ENCODE results near the gene CHST11.

CHST11 gene

GRCh38 chr12:104503191-104503590 lies 46.4 kb downstream of the CHST11 start:
- no peak for DNase-seq (ENCODE audit: low spot score)

GRCh38 chr12:104504146-104504545 lies 47.4 kb downstream of the CHST11 start:
- no peak for DNase-seq (ENCODE audit: low spot score)

- DNase-seq (ENCODE audit: low spot score): peak; percentile 40
Measured at GRCh38 chr12:104505095-104505818, 48.5 kb downstream of the CHST11 start.

GRCh38 chr12:104506676-104507401 lies 50.1 kb downstream of the CHST11 start:
- no peak for DNase-seq (ENCODE audit: low spot score)

GRCh38 chr12:104507672-104508071 lies 50.9 kb downstream of the CHST11 start:
- no peak for DNase-seq (ENCODE audit: low spot score)

GRCh38 chr12:104508752-104509446 lies 52.2 kb downstream of the CHST11 start:
- no peak for DNase-seq (ENCODE audit: low spot score)

- DNase-seq (ENCODE audit: low spot score): no peak
Measured at GRCh38 chr12:104510145-104510872, 53.6 kb downstream of the CHST11 start.

GRCh38 chr12:104510873-104511440 lies 54.2 kb downstream of the CHST11 start:
- DNase-seq (ENCODE audit: low spot score): no peak

- DNase-seq (ENCODE audit: low spot score): no peak
Measured at GRCh38 chr12:104513681-104514080, 56.9 kb downstream of the CHST11 start.

- DNase-seq (ENCODE audit: low spot score): no peak
Measured at GRCh38 chr12:104514092-104514810, 57.5 kb downstream of the CHST11 start.

- no peak for DNase-seq (ENCODE audit: low spot score)
Measured at GRCh38 chr12:104515899-104516298, 59.2 kb downstream of the CHST11 start.

- no peak for DNase-seq (ENCODE audit: low spot score)
Measured at GRCh38 chr12:104516821-104517220, 60.1 kb downstream of the CHST11 start.

- DNase-seq (ENCODE audit: low spot score): no peak
Measured at GRCh38 chr12:104517880-104518279, 61.1 kb downstream of the CHST11 start.

- DNase-seq (ENCODE audit: low spot score): no peak
Measured at GRCh38 chr12:104519190-104520019, 62.7 kb downstream of the CHST11 start.

- DNase-seq (ENCODE audit: low spot score): no peak
Measured at GRCh38 chr12:104520242-104520900, 63.6 kb downstream of the CHST11 start.

- DNase-seq (ENCODE audit: low spot score): no peak
Measured at GRCh38 chr12:104521731-104522130, 65.0 kb downstream of the CHST11 start.

- peak; percentile 33 for DNase-seq (ENCODE audit: low spot score)
Measured at GRCh38 chr12:104522985-104523722, 66.4 kb downstream of the CHST11 start.

GRCh38 chr12:104524034-104524832 lies 67.5 kb downstream of the CHST11 start:
- no peak for DNase-seq (ENCODE audit: low spot score)

Data from LoVo (cell line).